ENCODE measurements around the gene CTTN. TPM values are rescaled to one million over a fixed set of nuclear protein-coding genes. Genes with fewer than 3 reads are reported as not detected.
A peak's percentile ranks its signal among the peaks of the same experiment; 100 is the strongest.
"Not testable (repeated sequence)": the region's sequence is repeated elsewhere in the genome, so short reads cannot be mapped to it uniquely, and the experiment has no call there.

Gene CTTN
- polyA plus RNA-seq, 1 donor from 2014 or later = 0.74 TPM

DNA sequence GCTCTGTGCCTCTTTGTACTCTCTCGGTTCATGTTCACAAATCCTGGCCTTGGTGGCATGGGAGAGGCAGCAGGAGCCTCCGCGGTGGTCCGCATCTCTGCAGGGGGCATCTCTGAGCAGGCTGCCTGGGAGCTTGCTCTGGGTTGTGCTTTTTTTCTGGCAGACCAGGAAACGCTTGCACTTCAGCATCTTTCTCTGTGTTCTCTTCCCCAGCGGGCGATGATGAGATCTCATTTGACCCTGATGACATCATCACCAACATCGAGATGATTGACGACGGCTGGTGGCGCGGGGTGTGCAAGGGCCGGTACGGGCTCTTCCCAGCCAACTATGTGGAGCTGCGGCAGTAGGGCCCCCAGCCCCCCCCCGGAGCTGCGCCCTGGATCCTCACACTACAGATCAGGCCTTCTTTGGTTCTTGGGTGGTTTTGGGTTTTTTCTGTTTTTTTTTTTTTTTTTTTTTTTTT lies 36.5 kb downstream of the CTTN start:
- Mint-ChIP-seq H3K9me3 (peaks cover 0 to 5% (median 0%) of the 10 kb centered on the region in 3 donors), H3K27ac (peak overlapping the region in 1 of 3 donors; percentile 18), H3K27me3 (peaks cover 46% of the 10 kb centered on the region)

DNA sequence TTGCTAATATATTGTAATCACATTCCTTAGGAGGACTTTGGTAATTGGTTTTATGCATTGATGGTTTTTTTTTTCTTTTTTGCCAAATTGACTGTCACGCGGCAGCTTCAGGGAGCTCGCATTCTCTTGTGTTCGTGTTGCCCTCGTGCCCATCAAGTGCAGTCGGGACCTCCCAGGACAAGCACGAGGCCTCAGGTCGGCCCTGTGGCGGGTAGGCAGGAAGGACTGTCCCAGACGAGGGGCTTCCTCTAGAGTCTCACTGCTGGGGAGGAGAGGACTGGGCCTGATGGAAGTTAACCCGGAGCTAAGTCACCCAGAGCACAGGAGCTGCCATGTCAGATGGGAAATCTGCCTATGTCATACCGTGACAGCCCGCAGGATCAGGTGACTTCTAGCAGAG lies 37.0 kb downstream of the CTTN start:
- Mint-ChIP-seq H3K36me3 (no peaks in the 10 kb centered on the region), H3K4me1 (peaks cover 0 to 5% (median 3%) of the 10 kb centered on the region in 3 donors), H3K4me3 (no peak overlapping the region), H3K9me3 (peaks cover 0 to 5% (median 0%) of the 10 kb centered on the region in 3 donors), H3K27me3 (peaks cover 49% of the 10 kb centered on the region), H3K27ac (no peak overlapping the region)

More for the DNA sequence above, 36.5 kb downstream of the CTTN start:
- H3K36me3 Mint-ChIP-seq = no peaks in the 10 kb centered on the region
- H3K4me1 Mint-ChIP-seq = peaks cover 0 to 5% (median 3%) of the 10 kb centered on the region in 3 donors
- H3K4me3 Mint-ChIP-seq = peak overlapping the region in 1 of 4 donors; percentile 49

DNA sequence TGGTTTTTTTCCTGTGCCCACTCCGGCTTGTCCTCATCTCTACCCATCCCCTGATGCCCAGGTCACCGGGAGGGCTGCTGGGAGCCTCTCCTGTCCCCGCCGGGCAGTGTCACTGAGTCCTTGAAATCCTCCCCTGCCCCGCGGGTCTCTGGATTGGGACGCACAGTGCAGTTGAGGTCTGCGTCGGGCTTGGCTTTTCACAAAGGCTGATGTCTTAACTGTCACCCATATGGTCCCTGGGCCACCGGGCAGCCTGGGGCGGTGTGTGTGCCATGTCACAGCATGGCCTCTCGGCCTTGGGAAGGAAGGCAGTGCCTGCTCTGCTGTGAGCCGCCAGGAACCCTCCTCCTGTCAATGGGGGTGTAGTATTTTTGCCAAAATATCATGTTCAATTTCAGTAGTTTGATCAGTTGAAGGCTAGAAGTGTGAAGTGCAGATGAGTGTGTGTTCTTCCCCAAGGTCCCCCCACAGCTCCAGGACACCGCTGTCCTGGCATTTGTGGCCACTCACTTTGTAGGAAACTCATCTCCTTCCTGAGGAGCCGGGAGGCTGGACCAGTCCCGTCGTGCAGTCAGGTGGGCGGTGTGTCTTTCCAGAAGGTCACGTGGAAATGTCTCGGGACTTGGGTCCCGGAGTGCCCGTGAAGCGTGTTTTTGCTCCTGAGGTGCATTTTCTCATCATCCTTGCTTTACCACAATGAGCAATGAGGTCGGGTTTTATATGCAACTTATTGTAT lies 37.6 kb downstream of the CTTN start:
- Mint-ChIP-seq H3K27ac (no peak overlapping the region), H3K36me3 (no peaks in the 10 kb centered on the region), H3K27me3 (peaks cover 50% of the 10 kb centered on the region), H3K4me3 (no peak overlapping the region), H3K9me3 (peaks cover 0 to 5% (median 0%) of the 10 kb centered on the region in 3 donors), H3K4me1 (peaks cover 0 to 5% (median 3%) of the 10 kb centered on the region in 3 donors)

DNA sequence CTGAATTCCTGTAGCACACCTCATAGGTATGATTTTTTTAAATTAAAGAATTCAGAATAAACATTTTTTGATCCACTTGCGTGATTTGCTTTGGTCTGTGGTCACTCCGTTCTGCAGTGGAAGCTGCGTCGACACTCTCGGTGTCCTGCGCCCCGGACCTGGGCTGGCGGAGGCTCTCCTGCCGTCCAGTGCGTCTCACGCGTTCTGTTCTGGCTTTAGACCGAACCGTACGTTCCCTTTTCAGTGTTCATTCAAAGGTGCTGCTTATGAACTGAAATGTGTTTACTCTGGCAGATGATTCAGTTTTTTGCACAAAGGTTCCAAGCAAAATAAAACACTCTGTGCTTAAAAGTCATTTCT lies 38.2 kb downstream of the CTTN start:
- Mint-ChIP-seq H3K27me3 (peaks cover 48% of the 10 kb centered on the region), H3K9me3 (peaks cover 0 to 5% (median 0%) of the 10 kb centered on the region in 3 donors), H3K4me3 (no peak overlapping the region), H3K4me1 (peaks cover 0 to 5% (median 3%) of the 10 kb centered on the region in 3 donors), H3K36me3 (no peaks in the 10 kb centered on the region), H3K27ac (no peak overlapping the region)

DNA sequence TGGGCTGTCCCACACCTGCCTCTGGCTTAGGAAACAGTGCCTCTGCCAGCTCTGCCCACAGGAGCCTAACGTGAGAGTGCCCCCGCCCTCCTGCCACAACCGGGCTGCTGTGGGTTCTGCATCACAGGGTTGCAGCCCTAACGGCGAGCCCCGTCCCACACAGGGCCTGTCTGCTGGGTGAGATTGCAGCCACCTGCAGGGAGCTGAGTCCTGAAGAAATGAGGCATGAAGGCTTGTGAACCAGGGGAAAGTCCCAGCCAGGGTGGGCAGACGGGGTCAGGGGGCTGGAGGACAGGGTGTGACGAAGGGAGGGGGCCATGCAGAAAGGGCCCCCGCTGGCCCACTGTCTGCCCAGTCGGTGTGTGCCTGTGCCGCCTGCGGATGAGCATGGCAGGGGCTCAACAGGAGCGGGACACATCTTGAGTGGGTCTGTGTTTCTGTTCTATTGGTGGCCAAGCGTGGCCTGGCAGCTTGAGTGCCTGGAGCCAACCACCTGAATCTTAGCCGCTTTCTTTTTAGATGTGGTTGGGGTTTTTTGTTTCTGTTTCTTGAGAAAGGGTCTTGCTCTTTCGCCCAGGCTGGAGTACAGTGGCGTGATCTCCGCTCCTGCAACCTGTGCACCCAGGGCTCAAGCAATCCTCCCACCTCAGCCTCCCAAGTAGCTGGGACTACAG lies 38.9 kb downstream of the CTTN start:
- H3K27me3 Mint-ChIP-seq = peaks cover 45% of the 10 kb centered on the region
- H3K27ac Mint-ChIP-seq = no peak overlapping the region
- peak overlapping the region in 2 of 4 donors; percentile 30 to 56 for H3K4me3 Mint-ChIP-seq
- H3K36me3 Mint-ChIP-seq = no peaks in the 10 kb centered on the region
- H3K4me1 Mint-ChIP-seq = peaks cover 0 to 5% (median 3%) of the 10 kb centered on the region in 3 donors
- H3K9me3 Mint-ChIP-seq = peaks cover 0 to 5% (median 0%) of the 10 kb centered on the region in 3 donors

DNA sequence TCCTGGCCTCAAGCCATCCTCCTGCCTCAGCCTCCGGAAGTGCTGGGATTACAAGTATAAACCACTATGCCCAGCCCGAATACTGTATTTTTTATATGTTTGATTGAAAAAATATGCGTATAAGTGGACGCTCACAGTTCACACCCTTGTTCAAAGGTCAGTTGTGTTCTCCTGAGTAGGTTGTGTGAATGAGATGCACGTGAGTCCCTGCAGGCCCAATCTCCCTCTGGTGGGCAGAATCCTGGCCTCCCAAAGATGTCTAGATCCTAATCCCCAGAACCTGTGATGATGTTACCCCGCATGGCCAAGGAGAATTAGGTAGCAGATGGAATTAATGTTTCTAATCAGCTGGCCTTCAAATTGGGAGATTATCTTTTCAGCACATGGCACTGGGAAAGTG lies 41.9 kb downstream of the CTTN start:
- no peak overlapping the region for H3K27ac Mint-ChIP-seq
- H3K4me3 Mint-ChIP-seq = no peak overlapping the region
- H3K9me3 Mint-ChIP-seq = peaks cover 0 to 5% (median 0%) of the 10 kb centered on the region in 3 donors
- no peaks in the 10 kb centered on the region for H3K36me3 Mint-ChIP-seq
- H3K4me1 Mint-ChIP-seq = peaks cover 0 to 5% (median 3%) of the 10 kb centered on the region in 3 donors
- H3K27me3 Mint-ChIP-seq = peaks cover 30% of the 10 kb centered on the region

DNA sequence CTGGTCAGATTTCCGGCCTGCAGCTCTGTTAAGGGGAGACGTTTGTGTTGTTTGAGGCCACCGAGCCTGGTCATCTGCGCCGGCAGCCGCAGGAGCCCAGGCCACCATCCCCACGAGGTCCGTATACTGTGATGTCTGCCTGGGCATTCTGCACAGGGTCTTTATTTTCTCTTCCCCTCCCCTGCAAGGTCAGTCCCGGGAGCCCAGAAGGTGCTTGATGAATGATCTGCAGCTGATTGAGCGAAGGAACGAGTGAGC lies 45.4 kb downstream of the CTTN start:
- H3K4me3 Mint-ChIP-seq = no peak overlapping the region
- H3K27ac Mint-ChIP-seq = no peak overlapping the region
- peaks cover 12% of the 10 kb centered on the region for H3K27me3 Mint-ChIP-seq
- H3K36me3 Mint-ChIP-seq = peaks cover 2% of the 10 kb centered on the region
- H3K9me3 Mint-ChIP-seq = peaks cover 2 to 13% (median 9%) of the 10 kb centered on the region in 3 donors
- no peaks in the 10 kb centered on the region for H3K4me1 Mint-ChIP-seq

DNA sequence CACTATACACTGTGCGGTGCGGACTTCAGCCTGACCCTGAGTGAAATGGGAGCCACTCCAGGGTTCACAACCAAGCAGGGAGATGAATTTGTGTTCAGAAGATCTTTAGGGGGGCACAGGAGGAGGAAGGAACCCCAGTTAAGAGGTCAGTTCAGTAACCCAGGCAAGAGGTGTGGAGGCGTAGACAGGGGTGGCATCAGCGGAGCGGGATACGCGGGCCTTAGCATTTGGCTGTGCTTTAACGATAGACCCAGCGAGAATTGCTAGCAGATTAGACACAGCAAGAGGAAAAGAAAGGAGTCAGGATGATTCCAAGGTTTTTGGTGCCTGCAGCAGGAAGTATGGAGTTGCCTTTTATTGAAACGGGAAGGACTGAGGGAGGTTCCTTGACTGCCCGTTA lies 46.8 kb downstream of the CTTN start:
- Mint-ChIP-seq H3K9me3 (peaks cover 10 to 21% (median 20%) of the 10 kb centered on the region in 3 donors), H3K4me1 (no peaks in the 10 kb centered on the region), H3K27me3 (peaks cover 8% of the 10 kb centered on the region), H3K36me3 (peaks cover 2% of the 10 kb centered on the region), H3K4me3 (no peak overlapping the region), H3K27ac (no peak overlapping the region)

DNA sequence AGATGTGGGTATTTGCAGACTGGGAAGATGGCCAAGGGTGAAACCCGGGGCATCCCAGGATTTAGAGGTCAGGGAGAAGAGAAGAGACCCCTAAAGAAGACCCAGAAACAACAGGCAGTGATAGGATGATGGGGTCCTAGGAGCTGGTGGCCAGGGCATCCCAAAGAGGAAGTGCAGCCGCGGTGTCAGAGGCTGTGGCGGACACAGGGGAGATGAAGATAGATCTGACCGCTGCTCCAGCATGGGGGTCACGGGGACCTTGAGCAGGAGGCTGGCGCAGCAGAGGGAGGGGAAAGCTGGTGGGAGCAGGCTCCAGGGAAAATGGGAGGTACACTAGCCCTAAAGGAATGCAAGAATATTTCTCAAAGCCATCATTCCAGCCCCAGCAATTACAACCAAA lies 47.3 kb downstream of the CTTN start:
- H3K27me3 Mint-ChIP-seq = peaks cover 4% of the 10 kb centered on the region
- H3K27ac Mint-ChIP-seq = peak overlapping the region in 1 of 3 donors; percentile 11
- H3K4me3 Mint-ChIP-seq = no peak overlapping the region
- peaks cover 13 to 27% (median 22%) of the 10 kb centered on the region in 3 donors for H3K9me3 Mint-ChIP-seq
- peaks cover 2% of the 10 kb centered on the region for H3K36me3 Mint-ChIP-seq
- no peaks in the 10 kb centered on the region for H3K4me1 Mint-ChIP-seq

DNA sequence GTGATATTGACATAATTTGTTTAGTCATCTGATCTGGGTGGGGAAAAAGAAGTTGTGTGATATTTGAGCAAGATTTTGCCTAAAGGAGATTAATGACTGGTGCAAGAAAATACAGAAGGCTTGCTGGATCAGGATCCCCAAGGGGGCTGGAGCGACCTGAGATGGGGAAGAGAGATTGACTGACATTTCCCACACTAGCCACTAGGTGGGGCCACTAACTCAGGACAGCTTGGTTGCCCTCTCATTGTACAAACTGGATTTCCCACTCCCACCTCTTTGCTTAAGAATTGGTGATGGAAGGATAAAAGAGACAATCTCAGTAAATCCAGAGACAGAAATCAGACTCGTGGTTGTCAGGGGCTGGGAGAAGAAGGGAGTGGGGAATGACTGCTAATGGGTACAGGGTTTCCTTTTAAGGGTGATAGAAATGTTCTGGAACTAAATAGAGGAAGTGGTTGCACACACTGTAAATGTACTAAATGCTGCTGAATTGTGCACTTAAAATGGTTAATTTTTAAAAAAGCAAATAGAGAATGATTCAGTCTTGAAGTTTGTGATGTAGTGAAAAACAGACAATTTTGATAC lies 50.7 kb downstream of the CTTN start:
- peaks cover 13 to 28% (median 22%) of the 10 kb centered on the region in 3 donors for H3K9me3 Mint-ChIP-seq
- peaks cover 1% of the 10 kb centered on the region for H3K27me3 Mint-ChIP-seq
- H3K4me3 Mint-ChIP-seq = peak overlapping the region in 1 of 4 donors; percentile 84
- H3K36me3 Mint-ChIP-seq = peaks cover 2% of the 10 kb centered on the region
- H3K27ac Mint-ChIP-seq = no peak overlapping the region
- H3K4me1 Mint-ChIP-seq = no peaks in the 10 kb centered on the region

DNA sequence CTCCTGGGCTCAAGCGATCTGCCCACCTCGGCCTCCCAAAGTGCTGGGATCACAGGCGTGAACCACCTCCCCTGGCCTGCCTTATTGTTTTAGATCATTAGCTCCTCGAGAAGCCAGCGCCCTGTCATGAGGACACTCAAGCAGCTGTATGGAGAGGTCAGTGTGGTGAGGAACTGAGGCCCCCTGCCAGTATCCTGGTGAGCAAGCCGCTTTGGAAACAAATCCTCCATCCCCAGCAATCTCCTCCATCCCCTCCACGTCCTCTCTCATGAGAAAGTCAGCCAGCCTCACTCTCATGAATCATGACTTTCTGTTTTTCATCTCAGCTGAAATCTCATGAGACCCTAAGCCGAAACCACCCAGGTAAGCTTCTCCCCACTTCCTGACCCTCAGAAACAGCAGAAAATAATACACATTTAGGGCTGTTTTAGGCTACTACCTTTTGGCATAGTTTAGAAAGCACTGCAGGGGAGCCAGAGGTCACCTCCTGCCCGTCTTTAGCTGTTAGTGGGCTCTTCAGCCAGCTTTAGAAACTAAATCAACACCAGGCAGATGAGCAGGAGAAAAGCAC lies 56.0 kb downstream of the CTTN start:
- Mint-ChIP-seq H3K9me3 (peaks cover 8 to 14% (median 9%) of the 10 kb centered on the region in 3 donors), H3K36me3 (no peaks in the 10 kb centered on the region), H3K4me3 (no peak overlapping the region), H3K27me3 (peaks cover 7% of the 10 kb centered on the region), H3K4me1 (no peaks in the 10 kb centered on the region), H3K27ac (no peak overlapping the region)

DNA sequence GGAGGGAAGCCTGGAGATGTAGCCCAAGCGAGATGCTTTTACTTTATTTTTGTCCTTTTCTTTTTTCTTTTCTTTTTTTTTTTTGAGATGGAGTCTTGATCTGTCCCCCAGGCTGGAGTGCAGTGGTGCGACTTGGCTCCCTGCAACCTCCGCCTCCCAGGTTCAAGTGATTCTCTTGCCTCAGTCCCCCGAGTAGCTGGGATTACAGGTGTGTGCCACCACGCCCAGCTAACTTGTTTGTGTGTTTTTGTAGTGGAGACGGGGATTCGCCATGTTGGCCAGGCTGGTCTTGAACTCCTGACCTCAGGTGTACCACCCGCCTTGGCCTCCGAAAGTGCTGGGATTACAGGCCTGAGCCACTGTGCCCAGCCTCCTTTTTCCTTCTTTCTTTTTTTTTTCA lies 56.5 kb downstream of the CTTN start:
- H3K27ac Mint-ChIP-seq, H3K36me3 Mint-ChIP-seq, H3K27me3 Mint-ChIP-seq, H3K4me3 Mint-ChIP-seq, H3K4me1 Mint-ChIP-seq, H3K9me3 Mint-ChIP-seq: not testable (repeated sequence)

DNA sequence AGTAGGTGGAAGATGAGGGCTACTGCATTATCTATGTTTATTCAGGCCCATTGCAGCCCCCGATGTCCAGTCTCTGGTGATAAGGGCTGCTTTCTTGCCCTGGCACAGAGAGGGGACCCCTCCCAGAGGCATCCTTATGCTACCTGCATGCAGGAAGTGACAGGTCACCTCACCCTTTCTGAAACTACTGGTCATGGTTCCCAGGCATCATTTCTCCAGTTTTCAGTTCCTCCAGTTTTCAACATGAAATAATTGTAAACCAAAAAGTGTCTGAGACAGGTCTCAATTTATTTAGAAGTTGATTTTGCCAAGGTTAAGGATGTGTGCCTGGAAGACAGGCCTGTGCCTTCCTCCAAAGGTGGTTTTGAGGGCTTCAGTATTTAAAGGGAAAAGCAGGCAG lies 57.0 kb downstream of the CTTN start:
- Mint-ChIP-seq H3K4me1 (no peaks in the 10 kb centered on the region), H3K4me3 (no peak overlapping the region), H3K27me3 (peaks cover 7% of the 10 kb centered on the region), H3K27ac (no peak overlapping the region), H3K9me3 (peaks cover 0 to 4% (median under 1%) of the 10 kb centered on the region in 3 donors), H3K36me3 (no peaks in the 10 kb centered on the region)

DNA sequence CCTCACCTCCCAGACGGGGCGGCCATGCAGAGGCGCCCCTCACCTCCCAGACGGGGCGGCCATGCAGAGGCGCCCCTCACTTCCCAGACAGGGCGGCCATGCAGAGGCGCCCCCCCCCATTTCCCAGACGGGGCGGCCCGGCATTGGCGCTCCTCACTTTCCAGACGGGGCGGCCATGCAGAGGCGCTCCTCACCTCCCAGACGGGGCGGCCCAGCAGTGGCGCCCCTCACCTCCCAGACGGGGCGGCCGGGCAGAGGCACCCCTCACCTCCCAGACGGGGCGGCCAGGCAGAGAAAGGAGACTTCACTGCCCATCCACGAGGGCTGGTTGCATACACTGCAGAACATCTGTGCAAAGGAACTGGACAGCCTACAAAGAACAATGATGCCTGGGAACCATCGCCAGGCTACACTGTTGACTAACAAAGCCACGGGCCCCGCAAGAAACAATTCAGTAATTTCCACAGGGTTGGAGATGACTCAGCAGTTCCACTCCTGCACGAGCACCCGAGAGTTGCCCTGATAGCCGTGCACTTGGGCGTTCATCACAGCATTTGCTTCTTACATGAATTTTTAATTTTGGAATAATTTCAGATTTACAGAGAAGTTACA lies 58.7 kb downstream of the CTTN start:
- H3K9me3 Mint-ChIP-seq = peaks cover 0 to 1% (median 0%) of the 10 kb centered on the region in 3 donors
- H3K27me3 Mint-ChIP-seq = peaks cover 14% of the 10 kb centered on the region
- H3K27ac Mint-ChIP-seq = no peak overlapping the region
- no peak overlapping the region for H3K4me3 Mint-ChIP-seq
- no peaks in the 10 kb centered on the region for H3K36me3 Mint-ChIP-seq
- no peaks in the 10 kb centered on the region for H3K4me1 Mint-ChIP-seq

DNA sequence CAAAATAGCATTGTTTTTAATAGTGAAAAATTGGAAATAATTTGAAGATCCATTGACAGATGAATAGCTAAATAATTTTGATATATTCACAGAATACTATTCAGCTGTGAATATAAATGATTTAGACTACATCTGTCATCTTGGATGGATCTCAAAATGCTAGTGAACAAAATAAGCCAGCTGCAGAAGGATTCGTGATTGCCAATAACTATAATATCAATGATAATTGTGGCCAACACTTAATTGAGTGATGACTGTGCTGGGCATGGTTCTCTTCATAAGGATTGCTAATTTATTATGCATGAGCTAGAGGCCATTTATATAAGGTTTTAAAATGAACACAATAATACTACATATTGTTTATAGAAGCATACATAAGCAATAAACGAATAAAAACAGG lies 60.4 kb downstream of the CTTN start:
- Mint-ChIP-seq H3K4me3 (no peak overlapping the region), H3K4me1 (peaks cover 0 to 3% (median 0%) of the 10 kb centered on the region in 3 donors), H3K36me3 (no peaks in the 10 kb centered on the region), H3K9me3 (peaks cover 0 to 1% (median 0%) of the 10 kb centered on the region in 3 donors), H3K27me3 (peaks cover 18% of the 10 kb centered on the region), H3K27ac (no peak overlapping the region)
